ENCODE data around the gene PTPRB.

PTPRB gene

DNA sequence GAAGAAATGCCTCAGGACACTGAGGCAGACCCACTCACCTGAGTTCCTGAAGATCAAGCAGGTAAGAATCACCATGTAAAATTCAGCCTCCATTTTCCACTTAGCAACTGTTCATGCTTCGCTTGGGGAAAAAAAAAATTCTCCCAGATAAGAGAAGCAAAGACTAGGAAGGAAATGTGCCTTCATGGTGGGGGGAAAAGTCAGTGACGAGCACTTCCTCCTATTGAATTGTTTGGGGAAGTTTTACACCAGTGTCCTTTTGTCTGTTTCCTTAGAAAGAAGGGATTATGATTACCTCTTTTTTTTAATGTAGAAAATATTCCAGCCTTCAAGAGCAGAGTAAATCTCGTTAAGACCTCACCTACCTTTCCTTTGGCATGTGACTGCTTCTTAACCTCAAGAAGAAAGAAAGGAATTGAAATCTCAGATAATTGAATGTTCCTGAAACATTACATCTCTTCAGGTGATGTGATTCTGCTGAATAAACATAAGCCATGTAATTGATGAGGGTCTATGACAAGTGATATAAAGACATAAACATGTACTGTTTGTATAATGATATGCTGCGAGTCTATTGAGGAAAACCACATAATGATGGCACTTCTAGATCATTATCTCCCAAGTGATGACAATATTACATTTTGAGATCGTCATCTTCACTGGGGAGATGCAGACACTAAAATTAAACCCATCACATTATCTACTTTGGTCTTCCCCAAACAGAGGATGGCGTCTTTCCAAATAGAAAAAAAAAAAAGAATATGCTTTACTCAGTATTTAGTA, at the start of gene PTPRB:
Gene PTPRB, minus strand, starts transcription at position 127 of the 783 bp plus-strand sequence. Its CDS starts 34 bp downstream, at position 93.
- no peak for DNase-seq

DNA sequence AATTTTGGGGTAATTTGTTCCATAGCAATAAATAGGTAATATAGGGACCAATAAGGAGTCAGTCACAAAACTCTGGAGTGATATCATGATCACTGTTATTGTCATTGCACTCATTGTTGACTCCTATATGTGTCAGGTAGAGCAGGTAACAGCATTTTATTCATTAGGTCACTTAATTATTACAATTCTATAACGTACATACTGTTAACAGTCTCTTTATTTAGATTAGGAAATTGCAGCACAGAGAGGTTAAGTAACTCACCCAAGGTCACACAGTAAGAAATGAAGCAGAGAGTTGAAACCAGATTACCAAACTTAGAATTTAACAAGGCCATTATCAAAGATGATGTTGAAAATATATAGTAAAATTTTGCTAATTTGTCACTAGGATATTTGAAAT, 49.7 kb upstream of the PTPRB start:
- no peak for DNase-seq

DNA sequence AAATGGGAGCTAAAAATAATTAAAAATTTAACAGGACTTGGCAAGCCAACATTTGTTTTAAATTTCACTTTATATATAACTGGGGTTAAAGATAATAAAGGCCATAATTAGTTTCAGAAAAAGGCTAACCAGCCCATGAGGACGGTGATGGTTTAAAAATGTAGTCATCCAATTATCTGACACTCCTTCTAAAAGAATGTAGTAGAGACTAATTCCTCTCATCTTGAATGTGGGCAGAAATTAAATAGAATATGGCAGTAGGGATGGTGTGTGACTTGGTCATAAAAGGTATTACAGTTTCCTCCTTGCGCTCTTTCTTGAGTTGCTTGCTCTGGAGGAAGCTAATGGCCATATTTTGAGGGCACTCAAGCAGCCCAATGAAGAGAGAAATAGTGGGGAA, 49.1 kb upstream of the PTPRB start:
- no peak for DNase-seq

DNA sequence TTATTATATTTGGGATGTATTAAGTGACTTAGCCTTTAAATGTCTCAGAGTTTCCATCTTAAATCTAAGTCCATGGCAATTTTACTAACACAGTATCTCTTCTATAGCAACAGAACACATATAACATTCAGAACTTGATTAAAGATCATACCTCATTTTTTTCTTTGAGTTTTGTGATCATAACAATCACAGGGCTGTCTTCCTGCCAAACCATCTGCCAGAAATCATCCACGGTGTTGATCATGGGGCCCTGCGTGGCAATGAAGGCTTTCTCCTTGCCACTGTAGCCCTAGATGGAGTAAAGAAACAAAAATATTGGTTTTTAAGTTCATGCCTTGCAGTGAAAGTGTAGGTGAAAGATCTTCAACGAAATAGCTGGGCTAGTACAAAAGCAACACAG, 46.7 kb upstream of the PTPRB start:
- DNase-seq, result no peak

DNA sequence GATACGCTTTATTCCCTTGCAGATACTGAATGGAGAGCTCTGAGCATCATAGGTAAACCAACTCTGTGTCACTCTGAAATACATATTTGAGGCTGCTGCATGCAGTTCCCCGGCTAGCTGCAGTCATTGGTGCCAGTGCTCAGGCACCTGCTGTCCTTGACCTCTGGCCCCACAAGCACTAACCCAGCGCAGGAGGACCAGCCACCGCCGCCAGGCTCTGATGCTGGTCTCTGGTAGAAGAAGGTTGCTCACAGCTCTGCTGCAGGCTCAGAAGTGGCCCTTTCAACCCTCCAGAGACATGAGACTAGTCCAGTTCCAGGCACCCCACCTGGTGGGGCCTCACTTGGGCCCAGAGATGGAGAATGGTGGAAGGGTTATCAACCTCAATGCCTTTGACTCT, 34.5 kb upstream of the PTPRB start:
- no peak for DNase-seq

DNA sequence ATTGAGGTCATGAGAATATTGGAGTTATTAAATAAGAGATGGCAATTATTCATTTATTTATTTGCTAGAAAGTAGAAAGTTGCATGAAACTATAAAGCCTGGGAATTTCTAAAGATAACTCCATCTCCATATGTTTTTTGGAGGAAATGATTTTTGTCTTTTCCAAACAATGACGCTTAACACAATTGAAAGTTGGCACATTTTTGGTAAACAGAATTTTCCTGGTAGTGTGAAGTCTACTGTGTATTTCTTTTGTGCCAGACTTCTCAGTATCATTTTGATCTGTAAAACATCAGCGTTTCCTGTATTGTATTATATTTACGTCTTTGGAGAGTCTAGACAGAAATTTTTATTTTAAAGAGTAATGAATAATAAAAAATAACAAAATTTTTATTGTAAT, 33.7 kb upstream of the PTPRB start:
- DNase-seq, result no peak

DNA sequence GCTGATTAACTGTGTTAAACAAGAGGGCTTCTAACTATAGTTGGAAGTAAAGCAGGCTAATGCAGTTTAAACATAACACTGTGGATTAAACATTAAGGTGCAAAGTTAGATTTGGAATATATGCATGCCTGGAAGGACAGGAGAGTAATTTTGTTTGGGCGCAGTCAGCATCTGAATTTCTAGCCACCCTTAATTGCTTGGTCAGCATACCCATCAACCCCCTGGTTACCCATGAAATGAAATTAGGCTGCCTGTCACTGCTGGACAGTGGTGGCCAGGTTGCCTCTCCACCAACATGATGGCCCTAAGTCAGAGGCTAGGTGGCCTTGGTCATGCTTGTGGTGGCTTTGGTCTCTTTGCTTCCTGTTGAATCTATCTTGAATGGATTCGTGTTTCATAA, 30.0 kb upstream of the PTPRB start:
- DNase-seq, result no peak

DNA sequence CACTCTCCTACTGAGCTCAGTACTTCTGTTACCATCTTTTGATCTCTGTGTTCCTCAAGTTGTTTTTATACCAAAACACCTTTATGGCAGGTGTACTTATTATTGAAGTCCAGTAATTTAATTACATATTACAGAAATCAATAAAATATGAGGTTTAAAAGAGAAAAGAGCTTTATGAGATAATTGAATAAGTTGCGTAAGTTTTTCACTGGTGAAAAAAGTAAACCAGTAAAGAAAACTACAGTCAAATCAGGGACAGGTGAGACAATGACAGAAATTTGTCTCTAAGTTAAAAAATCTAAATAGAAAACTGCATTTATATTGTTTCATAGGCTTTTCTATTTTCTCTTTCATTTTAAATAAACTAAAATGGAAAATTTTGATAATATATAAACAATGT, 29.1 kb upstream of the PTPRB start:
- no peak for DNase-seq

DNA sequence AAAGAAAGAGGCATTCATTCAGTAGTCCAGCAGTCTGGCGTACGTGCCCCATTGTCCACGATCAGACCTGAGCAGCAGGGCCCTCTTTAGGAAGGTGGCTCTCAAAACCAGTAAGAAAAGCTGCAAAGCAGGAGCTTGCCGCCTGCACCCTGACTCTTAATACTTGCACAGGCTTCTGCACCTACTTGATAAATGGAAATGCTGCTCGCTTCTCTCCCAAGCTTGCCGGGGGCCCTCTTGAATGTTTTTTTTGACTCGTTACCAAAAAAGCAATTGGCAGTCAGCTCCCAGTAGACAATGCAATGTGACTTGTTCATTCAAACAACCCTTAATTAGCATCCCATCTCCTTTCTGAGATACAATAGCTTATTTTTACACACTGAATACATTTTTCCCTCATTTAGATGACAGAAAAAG, 27.2 kb upstream of the PTPRB start:
- DNase-seq, result peak in 15 of 51 donors; percentile 1 to 75 (median 14)

DNA sequence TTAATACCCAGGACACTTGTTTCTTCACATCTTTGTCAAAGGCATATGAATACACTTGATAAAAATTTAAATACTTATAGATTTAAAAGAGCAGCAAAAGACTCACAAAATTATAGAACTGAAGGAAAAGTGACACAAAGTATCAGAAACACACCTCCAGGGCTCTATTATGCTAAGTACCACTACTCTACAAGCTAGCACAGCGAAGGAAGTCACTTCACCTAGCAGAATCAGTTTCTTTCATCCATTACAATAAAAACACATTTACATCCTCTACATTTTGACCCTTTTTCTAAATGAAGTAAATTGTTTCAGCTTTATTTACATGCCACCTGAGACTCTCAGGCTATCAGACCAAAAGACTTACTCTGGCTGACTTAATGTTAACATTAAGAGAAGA, 26.6 kb upstream of the PTPRB start:
- peak in 1 of 51 donors; percentile 46 for DNase-seq

DNA sequence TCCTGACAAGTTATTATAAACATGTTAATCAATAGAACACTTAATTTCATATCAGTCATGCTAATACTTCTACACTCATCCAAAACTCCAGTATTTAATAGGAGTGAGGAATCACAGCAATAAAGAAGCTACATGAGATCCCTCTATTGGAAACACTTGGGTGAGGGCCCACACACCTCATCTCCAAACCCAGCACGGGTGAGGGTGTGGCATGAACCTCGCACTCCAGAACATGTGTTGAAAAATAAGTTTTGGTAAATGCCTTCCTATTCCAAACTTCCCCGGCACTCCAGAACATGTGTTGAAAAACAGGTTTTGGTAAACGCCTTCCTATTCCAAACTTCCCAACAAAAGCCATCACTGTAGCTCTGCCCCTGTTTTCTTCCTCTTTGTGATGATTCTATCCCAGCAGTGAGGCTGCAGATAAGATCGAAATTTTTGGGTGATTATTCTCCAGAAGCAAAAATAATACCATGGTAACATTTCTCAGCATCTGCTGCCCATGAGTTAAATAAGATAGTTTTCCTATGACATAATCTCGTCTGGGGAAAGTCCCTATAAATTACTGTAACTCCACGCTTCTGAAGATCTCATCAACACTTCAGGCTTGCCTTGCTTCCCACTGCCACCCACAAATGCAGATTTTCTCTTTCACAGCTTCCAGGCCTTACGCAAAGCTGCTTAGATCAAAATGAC, 24.4 kb upstream of the PTPRB start:
- peak in 1 of 51 donors; percentile 53 for DNase-seq

DNA sequence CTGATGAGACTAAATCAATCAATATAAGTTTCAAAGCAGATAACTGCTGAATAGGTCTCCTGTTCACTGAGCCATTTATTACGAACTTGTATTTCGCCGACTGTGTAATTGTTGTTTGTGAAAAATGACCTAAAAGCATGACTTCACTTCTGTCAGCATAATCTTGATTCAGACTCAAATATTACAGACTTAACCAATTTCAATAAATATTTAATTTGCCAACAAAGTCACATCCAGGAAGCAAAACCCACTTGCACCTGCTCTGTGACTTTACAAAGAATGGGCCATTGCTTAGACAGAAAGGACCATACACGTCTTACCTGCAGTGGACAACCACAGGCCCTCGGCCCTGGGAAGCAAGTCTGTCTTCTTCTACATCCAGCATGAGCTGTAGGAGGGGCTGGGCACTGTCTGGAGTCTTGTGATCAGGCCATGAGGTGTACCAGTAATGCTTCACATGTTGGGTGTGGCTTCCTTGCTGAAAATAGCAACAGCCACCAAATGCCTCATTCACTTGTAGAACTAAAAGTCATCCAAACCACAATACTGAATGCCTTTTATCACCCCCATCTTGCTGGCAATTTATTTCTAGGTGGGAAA, 23.5 kb upstream of the PTPRB start:
- DNase-seq, result peak in 1 of 51 donors; percentile 15

DNA sequence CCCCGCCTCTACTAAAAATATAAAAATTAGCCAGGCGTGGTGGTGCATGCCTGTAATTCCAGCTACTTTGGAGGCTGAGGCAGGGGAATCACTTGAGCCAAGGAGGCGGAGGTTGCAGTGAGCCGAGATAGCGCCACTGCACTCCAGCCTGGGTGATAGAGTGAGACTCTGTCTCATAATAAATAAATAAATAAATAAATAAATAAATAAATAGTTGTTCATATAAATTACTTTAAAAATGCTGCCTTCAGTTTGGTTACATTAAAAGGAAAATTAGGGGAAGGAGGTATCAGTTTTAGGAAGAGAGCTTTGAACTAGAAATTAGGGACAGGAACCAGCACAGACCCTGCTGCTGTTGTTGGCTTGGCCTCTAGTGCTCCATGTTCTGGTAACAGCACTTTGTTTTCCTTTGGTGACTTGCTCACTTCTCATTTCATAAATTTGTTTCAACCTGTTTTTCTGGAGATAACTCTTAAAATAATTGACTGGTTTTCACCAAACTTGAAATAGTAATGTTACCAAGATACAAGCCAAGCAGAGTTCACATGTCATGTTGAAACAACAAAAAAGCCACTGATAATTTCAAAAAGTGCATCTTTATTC, 22.9 kb upstream of the PTPRB start:
- no peak for DNase-seq

DNA sequence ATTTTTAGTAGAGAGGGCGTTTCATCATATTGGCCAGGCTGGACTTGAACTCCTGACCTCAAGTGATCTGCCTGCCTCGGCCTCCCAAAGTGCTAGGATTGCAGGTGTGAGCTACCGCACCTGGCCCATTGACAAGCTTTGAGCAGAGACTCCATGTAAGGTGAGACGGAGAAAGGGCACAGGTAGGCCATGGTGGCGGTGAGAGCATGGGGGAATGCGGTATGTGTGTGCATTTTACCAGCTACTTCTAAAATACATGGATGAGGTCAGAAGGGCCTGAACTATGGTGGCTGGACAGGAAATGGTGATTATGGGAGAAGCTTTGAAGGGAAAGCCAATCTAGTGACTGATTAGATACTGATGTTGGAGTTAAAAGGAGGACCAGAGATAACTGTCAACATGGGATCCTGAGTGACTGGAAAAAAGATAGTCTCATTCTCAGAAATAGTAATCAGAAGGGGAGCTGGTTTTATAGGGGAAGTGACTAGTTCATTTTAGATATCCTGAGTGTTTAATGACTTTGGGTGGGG, 21.9 kb upstream of the PTPRB start:
- DNase-seq, result no peak

DNA sequence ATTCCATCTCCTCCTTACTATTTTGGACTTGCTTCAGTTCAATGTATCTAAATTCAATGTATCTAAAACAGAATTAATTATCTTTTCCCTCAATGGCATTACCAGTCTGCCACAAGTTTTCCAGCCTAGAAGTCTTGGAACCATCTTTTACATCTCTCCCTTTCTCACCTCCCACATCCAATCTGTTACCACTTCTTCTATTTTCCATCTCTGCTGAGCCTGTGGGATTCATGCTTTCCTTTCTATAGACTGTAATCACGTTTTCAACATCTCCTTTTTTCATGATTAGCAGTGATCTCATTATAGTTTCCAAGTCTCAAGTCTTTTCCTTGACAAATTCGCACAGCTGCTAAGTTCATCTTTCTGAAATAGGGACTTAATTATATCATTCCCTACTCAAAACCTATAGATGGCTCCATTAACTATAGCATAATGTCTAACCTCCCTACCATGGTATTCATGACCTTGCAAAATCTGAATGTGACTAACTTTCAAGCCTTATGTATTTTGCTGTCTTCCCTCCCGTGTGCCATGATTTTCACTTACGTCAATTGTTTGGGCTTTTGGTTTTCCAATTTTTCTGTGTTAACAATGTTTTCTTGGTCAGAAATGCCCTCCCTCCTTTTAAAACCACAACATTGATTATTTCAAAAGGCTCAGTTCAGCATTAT, 20.5 kb upstream of the PTPRB start:
- no peak for DNase-seq

DNA sequence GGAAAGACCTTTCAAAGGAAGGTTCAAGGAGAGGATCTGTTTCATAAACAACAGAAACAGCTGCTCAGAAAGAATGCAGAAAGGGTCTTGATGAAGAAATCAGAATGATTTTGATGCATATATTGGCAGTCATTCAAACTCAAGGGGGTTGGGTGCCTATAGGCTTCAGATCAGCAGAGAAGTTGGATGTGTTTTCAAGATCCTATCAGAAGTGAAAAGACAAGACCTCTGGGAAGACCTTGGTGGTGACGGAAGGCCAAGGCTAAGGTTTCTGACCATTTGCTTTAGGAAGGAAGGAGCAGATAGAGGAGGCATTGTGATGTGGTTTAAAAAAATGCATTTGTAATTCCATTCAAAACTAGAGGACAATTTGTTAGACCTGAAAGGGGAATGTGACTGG, 15.2 kb upstream of the PTPRB start:
- no peak for DNase-seq

DNA sequence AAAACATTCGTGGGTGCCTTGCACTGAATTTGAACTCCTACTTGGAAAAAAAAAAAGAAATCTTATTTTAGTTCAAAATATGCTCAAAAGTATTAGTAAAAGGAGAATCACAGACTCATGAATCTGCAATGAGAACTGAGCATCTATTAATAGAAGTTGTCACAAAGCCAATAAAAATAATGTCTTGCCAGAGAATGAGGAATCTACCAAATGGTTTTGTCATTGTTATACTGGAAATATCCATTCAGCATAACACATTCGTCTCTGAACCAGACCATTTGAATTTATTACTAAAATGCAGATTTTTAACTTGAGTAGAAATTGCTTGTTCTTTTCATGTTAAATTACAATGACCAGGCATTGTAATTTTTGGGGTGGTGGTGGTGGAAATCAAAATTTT, 11.6 kb upstream of the PTPRB start:
- DNase-seq, result no peak

DNA sequence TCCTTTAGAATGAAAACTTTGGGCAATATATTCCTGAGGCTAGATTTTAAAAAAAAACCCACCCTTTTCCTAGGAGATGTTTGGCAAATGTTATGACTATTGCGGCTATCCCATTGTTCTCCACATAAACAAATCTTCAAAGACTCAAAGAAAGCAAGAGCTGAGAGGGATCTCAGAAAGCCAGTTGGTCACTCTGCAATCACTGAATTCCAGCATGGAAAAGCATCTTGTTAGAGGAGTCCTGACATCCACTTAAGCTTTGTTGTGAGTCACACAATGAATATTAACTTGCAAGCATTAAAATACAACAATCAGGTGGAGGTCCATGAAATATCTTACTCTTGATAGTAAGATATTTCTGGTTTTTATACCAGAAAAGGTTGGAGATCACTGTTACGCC, 11.0 kb upstream of the PTPRB start:
- DNase-seq, result no peak

DNA sequence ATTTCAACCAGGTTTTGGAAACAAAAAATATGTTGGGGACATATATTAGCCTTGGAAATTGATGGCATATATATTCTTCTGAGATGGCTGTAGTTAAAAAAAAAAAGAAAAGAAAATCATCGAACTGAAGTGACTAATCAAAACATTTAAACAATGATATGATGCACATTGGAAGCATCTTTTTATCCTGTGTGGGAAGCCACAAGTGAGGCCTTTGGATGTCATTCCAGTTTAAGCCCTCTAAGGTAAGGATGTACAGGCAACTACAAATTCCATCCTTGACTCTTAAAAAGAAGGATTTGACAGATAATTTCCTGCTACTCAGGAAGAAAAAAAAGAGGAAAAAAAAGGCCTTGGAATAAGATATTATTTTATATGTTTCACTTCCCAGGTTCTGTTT, 9.6 kb upstream of the PTPRB start:
- no peak for DNase-seq

DNA sequence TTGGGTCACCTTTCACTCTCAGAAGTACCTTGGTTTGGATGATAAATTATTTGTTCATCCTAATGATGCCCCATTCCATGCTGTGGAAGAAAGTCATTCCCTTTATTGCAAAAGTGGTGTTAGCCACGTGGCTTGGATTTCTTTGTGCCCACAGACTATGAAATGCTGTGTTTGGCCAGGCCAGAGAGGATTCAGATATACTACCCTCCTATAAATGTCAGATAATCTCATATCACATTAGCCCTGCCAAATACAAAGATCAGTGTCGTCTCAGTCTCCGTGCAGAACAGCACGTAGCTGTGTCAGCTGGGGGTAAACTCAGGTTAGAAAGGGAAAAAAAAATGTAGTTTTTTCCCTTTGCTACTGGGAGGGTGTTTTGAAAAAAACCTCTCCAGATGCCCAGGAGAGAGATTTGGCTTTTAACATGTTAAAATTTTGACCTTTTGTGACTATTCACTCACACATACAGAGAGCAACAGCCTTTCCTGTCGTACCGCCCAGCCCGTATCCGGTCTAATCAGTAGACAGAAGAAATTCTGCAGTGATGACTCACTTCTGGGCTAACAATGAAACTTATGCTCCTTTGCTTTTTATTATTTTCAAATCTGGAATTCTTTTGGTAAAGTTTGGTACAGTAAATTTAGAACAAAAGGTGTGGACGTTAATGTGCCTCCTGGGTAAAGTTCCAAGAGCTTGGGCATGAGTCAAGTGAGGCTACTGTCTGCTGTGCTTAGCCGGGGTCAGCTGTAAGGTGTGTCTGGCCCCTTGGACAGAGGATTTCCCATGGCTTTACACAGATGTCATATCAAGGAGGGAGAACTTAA, 8.5 kb upstream of the PTPRB start:
- DNase-seq, result no peak

DNA sequence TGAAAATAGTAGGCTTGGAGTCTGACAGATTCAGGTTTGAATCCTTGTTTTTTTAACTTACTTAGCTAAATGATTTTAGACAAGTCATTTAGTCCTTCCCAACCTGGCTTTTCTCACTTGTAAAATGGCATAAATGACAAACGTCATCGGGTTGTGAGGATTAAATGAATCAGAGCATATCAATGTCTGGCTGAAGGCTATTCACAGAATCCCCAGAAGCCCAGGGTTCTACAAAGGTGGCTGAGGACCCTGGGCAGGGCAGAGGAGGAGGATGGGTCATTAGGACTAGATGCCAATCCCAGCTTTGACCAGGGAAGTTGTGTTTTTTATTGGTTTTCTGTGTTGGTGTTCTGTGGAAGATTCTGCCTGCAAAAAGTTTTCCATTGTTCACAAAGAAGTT, 7.6 kb upstream of the PTPRB start:
- no peak for DNase-seq

Data from hypothalamus (tissue), 51 donors.